ENCODE measurements around the gene VIP.

DNA sequence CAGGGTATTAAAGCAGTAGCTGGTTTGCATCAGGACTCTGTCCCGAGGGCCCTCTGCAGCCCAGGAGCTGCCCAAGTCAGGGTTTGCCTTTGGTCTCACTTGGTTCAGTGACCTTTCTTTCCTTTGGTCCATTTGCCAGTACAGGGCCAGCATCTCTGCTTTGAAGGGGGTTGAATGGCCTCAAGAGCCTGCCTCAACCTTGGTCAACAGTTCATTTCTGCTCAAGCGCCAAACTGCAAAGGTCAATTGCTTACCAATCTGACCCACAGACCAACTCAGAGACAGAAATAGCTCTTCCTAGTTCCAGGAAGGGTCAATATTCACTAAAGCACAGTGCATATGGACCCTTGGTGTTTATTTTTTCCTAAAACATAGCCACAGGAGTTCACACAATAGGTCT is 19.4 kb downstream of the VIP start:
- TF ChIP-seq, protein P1, sequence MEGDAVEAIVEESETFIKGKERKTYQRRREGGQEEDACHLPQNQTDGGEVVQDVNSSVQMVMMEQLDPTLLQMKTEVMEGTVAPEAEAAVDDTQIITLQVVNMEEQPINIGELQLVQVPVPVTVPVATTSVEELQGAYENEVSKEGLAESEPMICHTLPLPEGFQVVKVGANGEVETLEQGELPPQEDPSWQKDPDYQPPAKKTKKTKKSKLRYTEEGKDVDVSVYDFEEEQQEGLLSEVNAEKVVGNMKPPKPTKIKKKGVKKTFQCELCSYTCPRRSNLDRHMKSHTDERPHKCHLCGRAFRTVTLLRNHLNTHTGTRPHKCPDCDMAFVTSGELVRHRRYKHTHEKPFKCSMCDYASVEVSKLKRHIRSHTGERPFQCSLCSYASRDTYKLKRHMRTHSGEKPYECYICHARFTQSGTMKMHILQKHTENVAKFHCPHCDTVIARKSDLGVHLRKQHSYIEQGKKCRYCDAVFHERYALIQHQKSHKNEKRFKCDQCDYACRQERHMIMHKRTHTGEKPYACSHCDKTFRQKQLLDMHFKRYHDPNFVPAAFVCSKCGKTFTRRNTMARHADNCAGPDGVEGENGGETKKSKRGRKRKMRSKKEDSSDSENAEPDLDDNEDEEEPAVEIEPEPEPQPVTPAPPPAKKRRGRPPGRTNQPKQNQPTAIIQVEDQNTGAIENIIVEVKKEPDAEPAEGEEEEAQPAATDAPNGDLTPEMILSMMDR (IDR thresholded peaks at IDR 0.05) = no peak
- TF ChIP-seq POLR2A (IDR thresholded peaks at IDR 0.05) = no peak
